OCI-LY7 (cell line): ENCODE results near the gene SPO11. TPM values are rescaled to one million over a fixed set of nuclear protein-coding genes. Genes with fewer than 3 reads are reported as not detected.
A peak's percentile ranks its signal among the peaks of the same experiment; 100 is the strongest.

Source experiments
- BruUV-seq: library from RNA; stranded (reverse); fragments of 400-500 nt; replicated peaks from 2 replicates; lab custom pipeline; 2021; lab: Mats Ljungman, UMichigan
- CTCF ChIA-PET: fragments of 300-600 bp; sonication (Branson Sonifier 250); formaldehyde crosslinking; loops from one replicate; lab custom pipeline; 2022; ENCODE audit warnings: antibody characterized with exemption; ENCODE audit not compliant: unreplicated experiment; lab: Charles Lee
- POLR2A ChIA-PET: fragments of 300-600 bp; sonication (Branson Sonifier 250); formaldehyde crosslinking; loops from one replicate; lab custom pipeline; 2022; ENCODE audit warnings: antibody characterized with exemption; lab: Charles Lee
- DNase-seq: peaks from one replicate; pipeline ENCODE4 v3.0.0-alpha.2; 2015; ENCODE audit warnings: low spot score
- H2AFZ ChIP-seq: fragments of 200-600 bp; sonication (generic), shearing (Covaris generic); 2 replicates; pipeline ENCODE4 v1.6.1; 2014; ENCODE audit warnings: mild to moderate bottlenecking, antibody characterized with exemption, low read length, moderate library complexity
- H3K27ac ChIP-seq: fragments of 200-600 bp; sonication (generic); 2 replicates; pipeline ENCODE4 v1.5.1; 2014; ENCODE audit warnings: mixed run types, low read depth, mild to moderate bottlenecking, moderate library complexity, low read length, inconsistent platforms; ENCODE audit not compliant: poor library complexity, severe bottlenecking
- H3K36me3 ChIP-seq: fragments of 200-600 bp; sonication (generic); 2 replicates; pipeline ENCODE4 v1.6.1; 2014; ENCODE audit warnings: mild to moderate bottlenecking, antibody characterized with exemption, low read length, moderate library complexity, mixed read lengths; ENCODE audit not compliant: insufficient read depth
- H3K4me1 ChIP-seq: fragments of 200-600 bp; sonication (generic); 2 replicates; pipeline ENCODE4 v1.5.1; 2014; ENCODE audit warnings: mild to moderate bottlenecking, low read length; ENCODE audit not compliant: insufficient read depth, poor library complexity, severe bottlenecking
- H3K4me2 ChIP-seq: fragments of 200-600 bp; sonication (generic); 2 replicates; pipeline ENCODE4 v1.6.1; 2014; ENCODE audit warnings: mild to moderate bottlenecking, low read length
- H3K4me3 ChIP-seq: fragments of 200-600 bp; sonication (generic); 2 replicates; pipeline ENCODE4 v1.5.1; 2014; ENCODE audit warnings: mild to moderate bottlenecking, low read depth, low read length; ENCODE audit not compliant: poor library complexity, severe bottlenecking
- H3K79me2 ChIP-seq: fragments of 200-600 bp; sonication (generic); 2 replicates; pipeline ENCODE4 v1.6.1; 2016; ENCODE audit warnings: low read depth, mild to moderate bottlenecking, low read length, moderate library complexity, mixed read lengths; ENCODE audit not compliant: insufficient read depth
- H3K9me2 ChIP-seq: fragments of 200-600 bp; sonication (generic); 2 replicates; pipeline ENCODE4 v1.6.1; 2016; ENCODE audit warnings: mild to moderate bottlenecking, low read length, mixed read lengths; ENCODE audit not compliant: insufficient read depth
- H3K9me3 ChIP-seq: fragments of 200-600 bp; sonication (generic); 2 replicates; pipeline ENCODE4 v1.6.1; 2014; ENCODE audit warnings: mild to moderate bottlenecking, mixed run types, low read length, mixed read lengths
- H4K20me1 ChIP-seq: fragments of 200-600 bp; sonication (generic); 2 replicates; pipeline ENCODE4 v1.6.1; 2014; ENCODE audit warnings: mild to moderate bottlenecking, antibody characterized with exemption, low read length, moderate library complexity, mixed read lengths; ENCODE audit not compliant: insufficient read depth
- EZH2phosphoT487 ChIP-seq: fragments of 200-600 bp; sonication (generic); IDR thresholded peaks from 2 replicates; pipeline ENCODE4 v1.6.1; 2018; ENCODE audit warnings: low read depth, borderline replicate concordance, mild to moderate bottlenecking, mixed run types, antibody characterized with exemption, low read length, moderate library complexity, mixed read lengths
- intact Hi-C: fragments of 100-400 bp; cut with micrococcal nuclease; formaldehyde crosslinking; loops from one replicate; pipeline ENCODE4 v1.10.0; 2022; ENCODE audit not compliant: unreplicated experiment
- microRNA-seq: library from miRNA; unstranded; fragments of <30 nt; microRNA quantifications from one replicate; pipeline ENCODE4 v1.2.0, GENCODE V29; 2022; ENCODE audit warnings: borderline replicate concordance
- small RNA-seq: library from RNA; depleted of rRNA; stranded (forward); fragments of <200 nt; gene quantifications from one replicate; pipeline ENCODE3, GENCODE V24; 2014
- total RNA-seq, 2 experiments: library from RNA; depleted of rRNA in 1 of 2; stranded (reverse); fragments of >200 nt in 1 of 2; shearing (Covaris generic) in 1 of 2; gene quantifications; 2 replicates each; pipeline ENCODE4 v1.2.3, GENCODE V29; 2014 to 2022

The SPO11 gene
- total RNA-seq, 2 experiments from 2014 or later = not detected

GRCh38 chr20:57392512-57393271, 63.1 kb downstream of the SPO11 start:
- no TSS peak for BruUV-seq
- peaks cover 58% of the 10 kb centered on the region for H3K79me2 ChIP-seq
- intact Hi-C loops = loop anchor here (5.0 to 10.0 kb wide), 2 partner anchors 290 to 1772 kb away; partner anchors contain the start of gene ZNF831
- ChIA-PET CTCF (interaction anchor here (0.8 to 1.2 kb wide), 2 partner anchors 41 to 81 kb away, joined by 3 to 4 read pairs; no protein-coding TSS in a partner anchor), POLR2A (interaction anchor here (0.6 to 1.7 kb wide), 8 partner anchors 7 to 118 kb away, joined by 3 to 9 read pairs (median 5); no protein-coding TSS in a partner anchor)
- no peak overlapping the region for H2AFZ ChIP-seq
- peak; percentile 67 for DNase-seq
- peak overlapping the region; percentile 97 for H3K27ac ChIP-seq
- no peak for TF ChIP-seq EZH2phosphoT487
- peak overlapping the region; percentile 99 for H3K4me3 ChIP-seq
- peak overlapping the region; percentile 91 for H3K4me2 ChIP-seq
- H4K20me1 ChIP-seq = peaks cover 22% of the 10 kb centered on the region
- H3K4me1 ChIP-seq = peaks cover 77% of the 10 kb centered on the region
- H3K9me2 ChIP-seq = no peaks in the 10 kb centered on the region
- H3K36me3 ChIP-seq = peaks cover 58% of the 10 kb centered on the region
- H3K9me3 ChIP-seq = no peaks in the 10 kb centered on the region

Small RNA genes within 50 kb of the gene (microRNA-seq; reads per million reads assigned to microRNA genes)
- gene MIR4325 = not detected

Small RNA genes within 50 kb of the gene (small RNA-seq; reads per million reads assigned to genes)
- not detected for gene MIR4325
- not detected for gene RF00019
- gene RPL39P39 = not detected

Other genes starting within 250 kb of the SPO11 start
- gene BMP7, start 63.2 kb upstream of the SPO11 start, total RNA-seq (2014; rRNA removed; shearing (Covaris generic)) = 72.2 and 94.2 TPM in 2 replicates
- 2.2 and 3.7 TPM in 2 replicates for gene BMP7, start 63.2 kb upstream of the SPO11 start, total RNA-seq (2022)
- 50.5 and 55.0 TPM in 2 replicates for gene RAE1, start 21.5 kb downstream of the SPO11 start, total RNA-seq (2014; rRNA removed; shearing (Covaris generic))
- gene RAE1, start 21.5 kb downstream of the SPO11 start, total RNA-seq (2022) = 57.4 and 58.2 TPM in 2 replicates
- gene RBM38, start 61.6 kb downstream of the SPO11 start, total RNA-seq (2014; rRNA removed; shearing (Covaris generic)) = 136 and 174 TPM in 2 replicates
- 119 and 128 TPM in 2 replicates for gene RBM38, start 61.6 kb downstream of the SPO11 start, total RNA-seq (2022)
- 0.63 TPM in 1 of 2 replicates, not detected in the other for gene CTCFL, start 195.3 kb downstream of the SPO11 start, total RNA-seq (2014; rRNA removed; shearing (Covaris generic))
- gene CTCFL, start 195.3 kb downstream of the SPO11 start, total RNA-seq (2022) = not detected in 2 replicates
- gene PCK1, start 231.3 kb downstream of the SPO11 start, total RNA-seq (2014; rRNA removed; shearing (Covaris generic)) = 5.7 and 6.9 TPM in 2 replicates
- gene PCK1, start 231.3 kb downstream of the SPO11 start, total RNA-seq (2022) = 13.0 and 13.4 TPM in 2 replicates